Smooth muscle cell (in vitro differentiated cells): ENCODE measurements around the gene ZNF414. TPM values are rescaled to one million over a fixed set of nuclear protein-coding genes. Genes with fewer than 3 reads are reported as not detected.

ENCODE experiments used
- DNase-seq: peaks from one replicate; lab custom pipeline; 2025; ENCODE audit not compliant: unreplicated experiment; lab: John Stamatoyannopoulos, UW
- H2AFZ ChIP-seq: fragments of 200-600 bp; sonication (generic); 2 replicates; pipeline ENCODE4 v1.6.0; 2016; ENCODE audit warnings: antibody characterized with exemption, low read depth, mild to moderate bottlenecking
- H3F3A ChIP-seq: fragments of 200-600 bp; sonication (generic); 2 replicates; pipeline ENCODE4 v1.6.0; 2017; ENCODE audit warnings: antibody characterized with exemption, low read depth
- H3K27ac ChIP-seq: fragments of 200-600 bp; sonication (generic); 2 replicates; pipeline ENCODE4 v1.5.1; 2016; ENCODE audit warnings: low read depth, mild to moderate bottlenecking
- H3K27me3 ChIP-seq: fragments of 200-600 bp; sonication (generic); 2 replicates; pipeline ENCODE4 v1.6.1; 2016; ENCODE audit warnings: low read depth, mild to moderate bottlenecking
- H3K36me3 ChIP-seq: fragments of 200-600 bp; sonication (generic); 2 replicates; pipeline ENCODE4 v1.5.1; 2016; ENCODE audit warnings: low read depth
- H3K4me1 ChIP-seq: fragments of 200-600 bp; sonication (generic); 2 replicates; pipeline ENCODE4 v1.5.1; 2016; ENCODE audit warnings: low read depth
- H3K4me2 ChIP-seq: fragments of 200-600 bp; sonication (generic); 2 replicates; pipeline ENCODE4 v1.6.0; 2016; ENCODE audit warnings: mild to moderate bottlenecking
- H3K4me3 ChIP-seq: fragments of 200-600 bp; sonication (generic); 2 replicates; pipeline ENCODE4 v1.5.1; 2016; ENCODE audit warnings: mild to moderate bottlenecking
- H3K79me2 ChIP-seq: fragments of 200-600 bp; sonication (generic); 2 replicates; pipeline ENCODE4 v1.6.0; 2016; ENCODE audit warnings: low read depth, mild to moderate bottlenecking
- H3K9ac ChIP-seq: fragments of 200-600 bp; sonication (generic); 2 replicates; pipeline ENCODE4 v1.6.0; 2016; ENCODE audit warnings: low read depth
- H3K9me3 ChIP-seq: fragments of 200-600 bp; sonication (generic); replicated peaks from 2 replicates; pipeline ENCODE4 v1.5.1; 2016; ENCODE audit warnings: low read depth
- H4K20me1 ChIP-seq: fragments of 200-600 bp; sonication (generic); 2 replicates; pipeline ENCODE4 v1.6.0; 2016; ENCODE audit warnings: low read depth
- WGBS: methylation state at CpG from one replicate; pipeline ENCODE4 v1.1.7; 2016; ENCODE audit warnings: low lambda C conversion rate; 5-methylcytosine and 5-hydroxymethylcytosine counted together
- polyA plus RNA-seq: library from polyadenylated mRNA; unstranded; fragments of >200 nt; fragmentation: Nextera tagmentation; extraction: Ambion mirVana; gene quantifications from 2 replicates; pipeline ENCODE4 v1.2.1, GENCODE V29; 2016
- total RNA-seq: library from RNA; depleted of rRNA; stranded (reverse); fragments of >200 nt; gene quantifications from 2 replicates; pipeline ENCODE4 v1.2.3, GENCODE V29; 2014
- TF ChIP-seq, protein P1 (sequence below): fragments of 200-600 bp; sonication (generic); IDR thresholded peaks from 2 replicates; pipeline ENCODE4 v1.5.1; 2017; ENCODE audit warnings: borderline replicate concordance, mild to moderate bottlenecking, antibody characterized with exemption; ENCODE audit not compliant: insufficient read depth, poor library complexity, severe bottlenecking

The ZNF414 gene
- total and polyA plus RNA-seq, 2 experiments from 2014 or later: 10.2 to 33.0 TPM

DNA sequence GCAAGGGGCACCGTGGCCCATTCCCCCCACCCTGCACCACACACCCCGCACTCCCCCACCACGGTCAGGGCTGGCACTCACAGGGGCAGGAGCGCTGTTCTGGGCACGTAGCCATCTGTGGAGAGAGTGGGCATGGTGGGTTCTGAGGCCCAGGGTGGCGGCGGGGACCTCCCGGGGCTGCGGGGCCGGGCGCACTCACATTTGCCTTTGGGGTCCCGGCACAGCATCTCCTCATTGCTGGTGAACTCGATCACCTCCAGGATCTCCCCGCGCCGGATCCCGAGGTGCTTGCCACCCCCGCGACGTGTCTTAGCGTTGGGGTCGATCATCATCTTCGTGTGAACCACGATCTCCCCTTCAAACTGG, 23.6 kb downstream of the ZNF414 start:
- peaks cover 38% of the 10 kb centered on the region for H4K20me1 ChIP-seq
- no peaks in the 10 kb centered on the region for H3F3A ChIP-seq
- no peak for DNase-seq
- H3K4me2 ChIP-seq: no peak overlapping the region
- no peaks in the 10 kb centered on the region for H3K36me3 ChIP-seq
- H3K27me3 ChIP-seq: no peaks in the 10 kb centered on the region
- H3K9ac ChIP-seq: no peak overlapping the region
- no peak overlapping the region for H3K27ac ChIP-seq
- no peaks in the 10 kb centered on the region for H3K9me3 ChIP-seq
- 95% methylated on average over 12 of the region's 24 CpGs for WGBS
- no peaks in the 10 kb centered on the region for H3K79me2 ChIP-seq
- peaks cover 22% of the 10 kb centered on the region for H3K4me1 ChIP-seq
- no peak overlapping the region for H2AFZ ChIP-seq
- TF ChIP-seq, protein P1, sequence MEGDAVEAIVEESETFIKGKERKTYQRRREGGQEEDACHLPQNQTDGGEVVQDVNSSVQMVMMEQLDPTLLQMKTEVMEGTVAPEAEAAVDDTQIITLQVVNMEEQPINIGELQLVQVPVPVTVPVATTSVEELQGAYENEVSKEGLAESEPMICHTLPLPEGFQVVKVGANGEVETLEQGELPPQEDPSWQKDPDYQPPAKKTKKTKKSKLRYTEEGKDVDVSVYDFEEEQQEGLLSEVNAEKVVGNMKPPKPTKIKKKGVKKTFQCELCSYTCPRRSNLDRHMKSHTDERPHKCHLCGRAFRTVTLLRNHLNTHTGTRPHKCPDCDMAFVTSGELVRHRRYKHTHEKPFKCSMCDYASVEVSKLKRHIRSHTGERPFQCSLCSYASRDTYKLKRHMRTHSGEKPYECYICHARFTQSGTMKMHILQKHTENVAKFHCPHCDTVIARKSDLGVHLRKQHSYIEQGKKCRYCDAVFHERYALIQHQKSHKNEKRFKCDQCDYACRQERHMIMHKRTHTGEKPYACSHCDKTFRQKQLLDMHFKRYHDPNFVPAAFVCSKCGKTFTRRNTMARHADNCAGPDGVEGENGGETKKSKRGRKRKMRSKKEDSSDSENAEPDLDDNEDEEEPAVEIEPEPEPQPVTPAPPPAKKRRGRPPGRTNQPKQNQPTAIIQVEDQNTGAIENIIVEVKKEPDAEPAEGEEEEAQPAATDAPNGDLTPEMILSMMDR: no peak
- H3K4me3 ChIP-seq: no peak overlapping the region

DNA sequence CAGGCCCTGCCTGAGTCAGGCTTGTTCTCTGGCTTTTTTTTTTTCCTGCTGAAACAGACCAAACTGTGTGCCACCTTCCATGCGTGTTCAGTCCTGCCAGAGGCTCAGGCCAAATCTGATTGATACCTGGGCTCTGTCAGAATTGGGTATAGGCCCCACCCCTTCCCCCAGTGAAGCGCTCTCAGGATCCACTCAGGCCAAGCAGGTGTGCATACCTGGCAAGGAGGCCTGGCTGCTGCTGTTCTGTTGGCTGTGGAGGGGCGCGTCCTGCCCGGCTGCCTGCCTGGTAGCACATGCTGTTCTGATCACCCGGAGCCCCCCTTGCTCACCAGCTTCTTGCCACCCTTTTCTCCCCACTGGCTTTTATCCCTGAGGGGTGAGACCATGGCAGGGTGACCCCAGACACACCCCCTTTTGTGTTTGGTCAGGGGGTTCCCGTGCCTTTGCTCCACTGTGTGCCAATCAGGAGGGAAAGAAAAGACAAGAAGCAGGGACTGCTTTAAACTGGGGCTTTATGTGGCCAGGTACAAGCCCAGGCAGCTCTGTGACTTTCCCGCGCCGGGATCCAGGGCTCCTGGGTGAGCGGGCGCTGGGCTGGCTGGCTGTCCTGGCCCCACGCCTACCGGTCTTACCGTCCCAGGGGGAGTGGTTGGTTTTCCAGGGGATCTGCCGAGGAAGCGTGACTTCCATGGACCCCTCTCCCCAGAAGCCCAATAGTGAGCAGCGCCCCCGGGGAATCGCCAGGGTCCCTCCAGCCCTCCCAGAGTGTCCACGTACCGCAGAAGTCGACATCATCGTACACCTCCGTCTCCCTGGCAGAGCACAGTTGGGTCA, 24.2 kb downstream of the ZNF414 start:
- DNase-seq: no peak
- Histone ChIP-seq H3K4me3 (no peak overlapping the region), H2AFZ (no peak overlapping the region), H3K27me3 (no peaks in the 10 kb centered on the region), H3K27ac (no peak overlapping the region), H3K4me1 (peaks cover 22% of the 10 kb centered on the region), H3K4me2 (no peak overlapping the region), H3F3A (no peaks in the 10 kb centered on the region), H3K79me2 (no peaks in the 10 kb centered on the region), H3K36me3 (no peaks in the 10 kb centered on the region), H3K9ac (no peak overlapping the region), H4K20me1 (peaks cover 44% of the 10 kb centered on the region), H3K9me3 (no peaks in the 10 kb centered on the region)
- TF ChIP-seq, protein P1: no peak
- WGBS: 90% methylated on average over 18 of the region's 25 CpGs

DNA sequence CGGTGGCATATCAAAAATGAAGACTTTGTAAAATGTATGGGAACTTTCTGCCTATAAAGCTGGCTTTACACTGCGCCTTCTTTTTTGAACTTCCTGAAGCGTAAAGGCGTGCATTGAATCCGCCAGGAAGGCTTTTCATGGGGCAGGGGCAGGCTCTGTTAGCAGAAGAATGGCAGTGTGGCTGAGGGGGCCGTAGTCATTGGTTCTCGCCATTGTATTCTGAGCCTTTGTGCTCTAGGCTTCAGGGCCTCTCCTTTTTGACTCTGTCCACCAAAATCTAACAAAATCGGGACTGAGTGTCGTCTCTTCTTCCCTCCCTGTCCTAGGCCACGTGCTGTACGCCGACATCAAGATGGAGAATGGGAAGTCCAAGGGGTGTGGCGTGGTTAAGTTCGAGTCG, 25.6 kb downstream of the ZNF414 start:
- 88% methylated on average over 15 of the region's 15 CpGs for WGBS

More for the DNA sequence above, 25.6 kb downstream of the ZNF414 start:
- no peak for DNase-seq
- Histone ChIP-seq H3K4me3 (no peak overlapping the region), H3K9ac (no peak overlapping the region), H2AFZ (no peak overlapping the region), H3K79me2 (peaks cover 7% of the 10 kb centered on the region), H3K4me2 (no peak overlapping the region), H4K20me1 (peaks cover 58% of the 10 kb centered on the region), H3F3A (no peaks in the 10 kb centered on the region), H3K9me3 (no peaks in the 10 kb centered on the region), H3K36me3 (no peaks in the 10 kb centered on the region), H3K27me3 (no peaks in the 10 kb centered on the region), H3K4me1 (peaks cover 22% of the 10 kb centered on the region), H3K27ac (no peak overlapping the region)
- TF ChIP-seq, protein P1: no peak
